A673 (cell line): ENCODE measurements around the gene RING1.

Experiments
- CTCF ChIP-seq: fragments of 300-800, 200-600 bp; sonication (generic); conservative IDR thresholded peaks from 2 replicates; pipeline ENCODE4 v1.5.1; 2017; ENCODE audit warnings: low read depth, mild to moderate bottlenecking, antibody characterized with exemption, low read length, moderate library complexity, mixed read lengths
- EZH2 ChIP-seq: fragments of 200-600 bp; sonication (generic); IDR thresholded peaks from 2 replicates; pipeline ENCODE4 v1.6.1; 2017; ENCODE audit warnings: borderline replicate concordance, low read depth, mild to moderate bottlenecking, mixed read lengths, antibody characterized with exemption, low read length; ENCODE audit not compliant: poor library complexity, severe bottlenecking

- TF ChIP-seq EZH2 (no peak), CTCF (no peak)
These were observed 34.6 kb upstream of the RING1 start for GRCh38 chr6:33173535-33174180.
